Uterus (tissue), 4 donors: ENCODE data around the gene RIN2. TPM values are rescaled to one million over a fixed set of nuclear protein-coding genes. Genes with fewer than 3 reads are reported as not detected.

Experiments
- DNase-seq, 2 donors: peaks; one replicate each; pipeline ENCODE4 v3.0.0-alpha.2; 2019 to 2020
- H3K27ac ChIP-seq, 2 donors: fragments of 200-600 bp; sonication (generic); 1 replicate in 1 of 2; 2 replicates in 1 of 2; pipeline ENCODE4 v1.5.1; 2016 to 2018
- H3K27me3 ChIP-seq, 2 donors: fragments of 200-600 bp; sonication (generic); one replicate each; pipeline ENCODE4 v1.5.1; 2018 to 2019; ENCODE audit warnings: control low read depth in 1 of 2
- H3K36me3 ChIP-seq, 2 donors: fragments of 200-600 bp; sonication (generic); one replicate each; pipeline ENCODE4 v1.5.1; 2019; ENCODE audit warnings: control low read depth in 1 of 2
- H3K4me1 ChIP-seq, 2 donors: fragments of 200-600 bp; sonication (generic); one replicate each; pipeline ENCODE4 v1.5.1; 2018 to 2019; ENCODE audit warnings: control low read depth in 1 of 2
- H3K4me3 ChIP-seq, 2 donors: fragments of 200-600 bp; sonication (generic); 1 replicate in 1 of 2; 2 replicates in 1 of 2; pipeline ENCODE4 v1.5.1; 2018 to 2019; ENCODE audit warnings: mild to moderate bottlenecking in 1 of 2
- H3K9me3 ChIP-seq, 2 donors: fragments of 200-600 bp; sonication (generic); one replicate each; pipeline ENCODE4 v1.5.1; 2019; ENCODE audit warnings: control low read depth in 1 of 2
- POLR2A ChIP-seq, 2 donors: fragments of 450-650 bp; IDR thresholded peaks; one replicate each; pipeline ENCODE4 v1.6.1; 2016; ENCODE audit warnings: antibody characterized with exemption in 2 of 2, mild to moderate bottlenecking in 1 of 2, moderate library complexity in 1 of 2
- intact Hi-C: fragments of 100-400 bp; cut with DNase I; formaldehyde crosslinking; loops from one replicate; pipeline ENCODE4 v1.15.1; 2023; ENCODE audit warnings: low total_unique reads
- total RNA-seq, 4 donors: library from RNA; depleted of rRNA in 3 of 4; stranded (reverse); fragments of >200 nt in 3 of 4; gene quantifications; one replicate each; pipeline versions ENCODE4 v1.1.0 to v1.2.4, GENCODE V29; 2014 to 2023
- TF ChIP-seq, protein P1 (sequence below), 4 experiments: fragments of 200-600 bp in 2 of 4; fragments of 450-650 bp in 2 of 4; sonication (generic) in 2 of 4; IDR thresholded peaks; one replicate each; pipeline ENCODE4 v1.5.1; 2016 to 2019; ENCODE audit warnings: antibody characterized with exemption in 4 of 4, mild to moderate bottlenecking in 2 of 4, moderate library complexity in 1 of 4
- donor health status: DM: yes; HTN: yes; CAD: no.

RIN2 gene
- total RNA-seq, 4 donors from 2014 or later = 29.7 to 77.5 (median 59.6) TPM

DNA sequence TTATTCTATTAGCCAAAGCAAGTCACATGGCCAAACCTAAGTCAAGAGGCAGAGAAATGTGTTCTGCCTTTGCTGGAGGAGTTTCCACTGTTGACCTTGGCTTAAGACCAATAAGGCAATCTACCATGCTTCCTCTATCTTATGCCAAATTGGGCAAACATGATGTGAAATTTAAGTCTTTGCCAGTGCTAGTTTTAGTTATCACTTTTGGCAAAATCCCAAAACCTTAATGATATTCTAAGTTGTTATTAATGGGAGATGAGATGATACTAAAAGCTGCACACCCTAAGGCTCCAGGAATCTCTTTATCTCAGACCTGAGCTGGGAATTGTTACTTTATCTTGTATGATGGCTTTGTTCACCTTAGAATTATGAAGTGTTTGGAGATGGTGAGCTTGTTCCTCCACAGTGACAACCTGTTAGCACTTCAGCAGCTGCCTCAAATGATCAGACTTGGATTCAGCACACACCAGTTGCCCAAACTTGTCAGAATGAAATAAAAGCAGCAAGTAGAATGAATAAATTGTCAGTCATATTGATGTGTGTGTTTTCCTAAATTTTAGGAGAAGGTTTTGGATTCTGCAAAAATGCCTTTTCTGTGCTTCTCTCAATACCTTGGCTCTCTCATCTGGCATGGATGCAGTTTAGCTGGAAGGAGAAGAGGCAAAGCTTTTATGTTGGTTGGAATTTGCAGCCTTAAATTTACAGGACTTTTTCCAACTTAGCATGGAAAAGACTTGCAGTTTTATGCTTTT, 49.3 kb downstream of the RIN2 start:
- DNase-seq = no peak
- TF ChIP-seq, protein P1, sequence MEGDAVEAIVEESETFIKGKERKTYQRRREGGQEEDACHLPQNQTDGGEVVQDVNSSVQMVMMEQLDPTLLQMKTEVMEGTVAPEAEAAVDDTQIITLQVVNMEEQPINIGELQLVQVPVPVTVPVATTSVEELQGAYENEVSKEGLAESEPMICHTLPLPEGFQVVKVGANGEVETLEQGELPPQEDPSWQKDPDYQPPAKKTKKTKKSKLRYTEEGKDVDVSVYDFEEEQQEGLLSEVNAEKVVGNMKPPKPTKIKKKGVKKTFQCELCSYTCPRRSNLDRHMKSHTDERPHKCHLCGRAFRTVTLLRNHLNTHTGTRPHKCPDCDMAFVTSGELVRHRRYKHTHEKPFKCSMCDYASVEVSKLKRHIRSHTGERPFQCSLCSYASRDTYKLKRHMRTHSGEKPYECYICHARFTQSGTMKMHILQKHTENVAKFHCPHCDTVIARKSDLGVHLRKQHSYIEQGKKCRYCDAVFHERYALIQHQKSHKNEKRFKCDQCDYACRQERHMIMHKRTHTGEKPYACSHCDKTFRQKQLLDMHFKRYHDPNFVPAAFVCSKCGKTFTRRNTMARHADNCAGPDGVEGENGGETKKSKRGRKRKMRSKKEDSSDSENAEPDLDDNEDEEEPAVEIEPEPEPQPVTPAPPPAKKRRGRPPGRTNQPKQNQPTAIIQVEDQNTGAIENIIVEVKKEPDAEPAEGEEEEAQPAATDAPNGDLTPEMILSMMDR (IDR thresholded peaks at IDR 0.05) = no peak
- TF ChIP-seq POLR2A (IDR thresholded peaks at IDR 0.05) = no peak
- Histone ChIP-seq H3K4me3 (no peak overlapping the region), H3K27me3 (no peaks in the 10 kb centered on the region), H3K9me3 (no peaks in the 10 kb centered on the region), H3K36me3 (no peaks in the 10 kb centered on the region), H3K27ac (peak overlapping the region; percentile 38 to 51), H3K4me1 (no peaks in the 10 kb centered on the region)
- intact Hi-C loops = no loop called here
